Thyroid gland (tissue), 4 donors: Measurements from ENCODE around the gene KRTAP1-1.
"Not testable (repeated sequence)": the region's sequence is repeated elsewhere in the genome, so short reads cannot be mapped to it uniquely, and the experiment has no call there.

Experiments used
- POLR2A ChIP-seq, 2 donors: fragments of 450-650 bp; IDR thresholded peaks; one replicate each; pipeline ENCODE4 v1.6.1; 2017; ENCODE audit warnings: antibody characterized with exemption in 2 of 2, mild to moderate bottlenecking in 2 of 2, moderate library complexity in 1 of 2
- TF ChIP-seq, protein P1 (sequence below), 6 experiments: fragments of 200-600 bp in 3 of 6; fragments of 450-650 bp in 3 of 6; sonication (generic) in 3 of 6; IDR thresholded peaks; one replicate each; pipeline ENCODE4 v1.5.1; 2016 to 2019; ENCODE audit warnings: antibody characterized with exemption in 6 of 6, mild to moderate bottlenecking in 2 of 6, inconsistent platforms in 1 of 6, moderate library complexity in 1 of 6

- TF ChIP-seq, protein P1, sequence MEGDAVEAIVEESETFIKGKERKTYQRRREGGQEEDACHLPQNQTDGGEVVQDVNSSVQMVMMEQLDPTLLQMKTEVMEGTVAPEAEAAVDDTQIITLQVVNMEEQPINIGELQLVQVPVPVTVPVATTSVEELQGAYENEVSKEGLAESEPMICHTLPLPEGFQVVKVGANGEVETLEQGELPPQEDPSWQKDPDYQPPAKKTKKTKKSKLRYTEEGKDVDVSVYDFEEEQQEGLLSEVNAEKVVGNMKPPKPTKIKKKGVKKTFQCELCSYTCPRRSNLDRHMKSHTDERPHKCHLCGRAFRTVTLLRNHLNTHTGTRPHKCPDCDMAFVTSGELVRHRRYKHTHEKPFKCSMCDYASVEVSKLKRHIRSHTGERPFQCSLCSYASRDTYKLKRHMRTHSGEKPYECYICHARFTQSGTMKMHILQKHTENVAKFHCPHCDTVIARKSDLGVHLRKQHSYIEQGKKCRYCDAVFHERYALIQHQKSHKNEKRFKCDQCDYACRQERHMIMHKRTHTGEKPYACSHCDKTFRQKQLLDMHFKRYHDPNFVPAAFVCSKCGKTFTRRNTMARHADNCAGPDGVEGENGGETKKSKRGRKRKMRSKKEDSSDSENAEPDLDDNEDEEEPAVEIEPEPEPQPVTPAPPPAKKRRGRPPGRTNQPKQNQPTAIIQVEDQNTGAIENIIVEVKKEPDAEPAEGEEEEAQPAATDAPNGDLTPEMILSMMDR (IDR thresholded peaks at IDR 0.05): not testable (repeated sequence)
- not testable (repeated sequence) for TF ChIP-seq POLR2A (IDR thresholded peaks at IDR 0.05)
Observed at GRCh38 chr17:41059276-41060051, 18.2 kb upstream of the KRTAP1-1 start.
